Thoracic aorta (tissue), 2 donors: ENCODE data around the gene PTGIS. TPM values are rescaled to one million over a fixed set of nuclear protein-coding genes. Genes with fewer than 3 reads are reported as not detected.

Experiments
- ATAC-seq: fragments of 150-250 bp; one replicate; pipeline ENCODE4 v1.8.0; 2017; ENCODE audit warnings: low read depth; ENCODE audit not compliant: insufficient number of reproducible peaks, low FRiP score
- DNase-seq: peaks from one replicate; pipeline ENCODE4 v3.0.0-alpha.2; 2020; ENCODE audit warnings: low spot score
- H3K27ac ChIP-seq, 2 donors: fragments of 200-600 bp; sonication (generic); 1 replicate in 1 of 2; 2 replicates in 1 of 2; pipeline ENCODE4 v1.5.1; 2016; ENCODE audit warnings: mild to moderate bottlenecking in 2 of 2, moderate library complexity in 2 of 2
- H3K27me3 ChIP-seq: fragments of 200-600 bp; sonication (generic); replicated peaks from 2 replicates; pipeline ENCODE4 v1.6.0; 2016; ENCODE audit warnings: mild to moderate bottlenecking; ENCODE audit not compliant: insufficient read depth
- H3K36me3 ChIP-seq: fragments of 200-600 bp; sonication (generic); one replicate; pipeline ENCODE4 v1.5.1; 2016
- H3K4me1 ChIP-seq, 2 donors: fragments of 200-600 bp; sonication (generic); 1 replicate in 1 of 2; 2 replicates in 1 of 2; pipeline versions ENCODE4 v1.5.1 to v1.6.0; 2016; ENCODE audit warnings: low read depth in 2 of 2, mild to moderate bottlenecking in 1 of 2; ENCODE audit not compliant: control insufficient read depth in 1 of 2
- H3K4me3 ChIP-seq: fragments of 200-600 bp; sonication (generic); 2 replicates; pipeline ENCODE4 v1.5.1; 2016; ENCODE audit warnings: mild to moderate bottlenecking
- H3K9me3 ChIP-seq: fragments of 200-600 bp; sonication (generic); 2 replicates; pipeline ENCODE4 v1.5.1; 2016
- total RNA-seq, 2 donors: library from RNA; depleted of rRNA; stranded (reverse); fragments of >200 nt; gene quantifications; one replicate each; pipeline versions ENCODE4 v1.1.0 to v1.2.3, GENCODE V29; 2016
- TF ChIP-seq, protein P1 (sequence below): fragments of 200-600 bp; sonication (generic); IDR thresholded peaks from one replicate; pipeline ENCODE4 v1.5.1; 2019; ENCODE audit warnings: antibody characterized with exemption

PTGIS gene
- total RNA-seq, 2 donors from 2014 or later = 397 to 465 TPM

DNA sequence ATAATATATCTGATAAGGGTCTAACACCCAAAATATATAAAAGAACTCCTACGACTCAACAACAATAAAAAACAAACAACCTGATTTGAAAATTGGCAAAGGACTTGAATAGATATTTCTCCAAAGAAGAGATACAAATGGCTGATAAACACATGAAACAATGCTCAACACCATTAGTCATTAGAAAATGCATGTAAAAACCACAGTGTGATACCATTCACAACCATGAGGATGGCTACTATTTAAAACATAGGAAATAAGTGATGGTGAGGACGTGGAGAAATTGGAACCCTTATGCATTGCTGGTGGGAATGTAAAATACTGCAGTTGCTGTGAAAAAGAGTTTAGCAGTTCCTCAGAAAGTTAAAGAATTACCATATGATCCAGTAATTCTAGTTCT is 41.4 kb downstream of the PTGIS start:
- H3K27ac ChIP-seq = peak overlapping the region; percentile 77 to 80
- DNase-seq = no peak

DNA sequence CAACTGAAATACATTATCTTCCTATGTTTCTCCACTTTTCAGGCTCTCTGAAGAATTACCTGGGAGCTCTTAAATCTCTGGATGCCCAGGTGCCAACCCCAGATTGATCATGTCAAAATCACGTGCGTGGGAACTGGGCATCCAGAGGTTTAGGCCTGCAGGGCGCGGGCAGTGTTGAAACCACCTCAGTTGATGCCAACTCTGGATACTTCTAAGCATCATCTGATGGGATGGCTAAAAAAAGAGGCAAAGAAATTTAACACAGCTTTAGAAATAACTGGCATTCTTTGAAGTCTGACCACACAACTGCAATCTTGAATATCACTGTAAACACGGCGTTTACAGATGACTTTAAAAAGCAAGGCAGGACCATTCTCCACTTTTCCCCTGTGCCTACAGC is 41.9 kb downstream of the PTGIS start:
- H3K4me3 ChIP-seq = no peak overlapping the region
- peaks cover 49% of the 10 kb centered on the region for H3K36me3 ChIP-seq
- peak overlapping the region; percentile 57 to 80 for H3K27ac ChIP-seq
- H3K4me1 ChIP-seq = peaks cover 32 to 79% of the 10 kb centered on the region in 2 donors
- TF ChIP-seq, protein P1, sequence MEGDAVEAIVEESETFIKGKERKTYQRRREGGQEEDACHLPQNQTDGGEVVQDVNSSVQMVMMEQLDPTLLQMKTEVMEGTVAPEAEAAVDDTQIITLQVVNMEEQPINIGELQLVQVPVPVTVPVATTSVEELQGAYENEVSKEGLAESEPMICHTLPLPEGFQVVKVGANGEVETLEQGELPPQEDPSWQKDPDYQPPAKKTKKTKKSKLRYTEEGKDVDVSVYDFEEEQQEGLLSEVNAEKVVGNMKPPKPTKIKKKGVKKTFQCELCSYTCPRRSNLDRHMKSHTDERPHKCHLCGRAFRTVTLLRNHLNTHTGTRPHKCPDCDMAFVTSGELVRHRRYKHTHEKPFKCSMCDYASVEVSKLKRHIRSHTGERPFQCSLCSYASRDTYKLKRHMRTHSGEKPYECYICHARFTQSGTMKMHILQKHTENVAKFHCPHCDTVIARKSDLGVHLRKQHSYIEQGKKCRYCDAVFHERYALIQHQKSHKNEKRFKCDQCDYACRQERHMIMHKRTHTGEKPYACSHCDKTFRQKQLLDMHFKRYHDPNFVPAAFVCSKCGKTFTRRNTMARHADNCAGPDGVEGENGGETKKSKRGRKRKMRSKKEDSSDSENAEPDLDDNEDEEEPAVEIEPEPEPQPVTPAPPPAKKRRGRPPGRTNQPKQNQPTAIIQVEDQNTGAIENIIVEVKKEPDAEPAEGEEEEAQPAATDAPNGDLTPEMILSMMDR = no peak
- H3K9me3 ChIP-seq = no peaks in the 10 kb centered on the region
- ATAC-seq (no peak), DNase-seq (no peak)
- H3K27me3 ChIP-seq = no peaks in the 10 kb centered on the region

More for the DNA sequence above, 41.4 kb downstream of the PTGIS start:
- no peaks in the 10 kb centered on the region for H3K27me3 ChIP-seq
- H3K36me3 ChIP-seq = peaks cover 45% of the 10 kb centered on the region
- no peaks in the 10 kb centered on the region for H3K9me3 ChIP-seq
- no peak overlapping the region for H3K4me3 ChIP-seq
- peaks cover 32 to 74% of the 10 kb centered on the region in 2 donors for H3K4me1 ChIP-seq
- TF ChIP-seq, protein P1 = no peak
- ATAC-seq = no peak

DNA sequence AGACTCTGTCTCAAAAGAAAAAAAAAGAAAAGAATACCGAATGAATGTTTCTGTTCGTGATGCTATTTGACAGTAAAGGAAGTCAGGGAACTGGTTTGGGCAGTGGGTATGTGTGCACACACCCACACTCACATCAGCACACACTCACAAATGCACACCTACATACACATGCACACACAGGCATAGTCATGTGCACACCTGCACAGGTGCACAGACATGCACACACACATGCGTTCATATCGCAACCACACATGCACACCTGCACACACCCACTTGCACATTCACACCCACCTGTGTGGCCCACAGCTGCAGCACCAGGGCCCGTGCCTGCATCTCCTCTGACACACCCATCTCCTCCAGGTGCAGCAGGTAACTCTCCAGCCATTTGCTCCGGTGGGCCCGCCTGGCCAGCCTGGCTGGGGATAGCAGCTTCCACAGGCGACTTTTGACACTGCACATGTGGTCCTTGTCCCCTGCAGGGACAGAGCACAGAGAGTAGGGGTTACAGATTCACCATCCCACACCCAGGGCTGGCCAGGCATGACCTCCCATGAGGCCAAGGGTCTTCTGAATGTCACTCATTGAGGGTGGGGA is 44.1 kb downstream of the PTGIS start:
- no peak for ATAC-seq
- Histone ChIP-seq H3K4me1 (peaks cover 29 to 74% of the 10 kb centered on the region in 2 donors), H3K36me3 (peaks cover 43% of the 10 kb centered on the region), H3K27me3 (no peaks in the 10 kb centered on the region), H3K9me3 (no peaks in the 10 kb centered on the region), H3K27ac (peak overlapping the region; percentile 50 to 62), H3K4me3 (no peak overlapping the region)
- TF ChIP-seq, protein P1 = no peak
- DNase-seq = no peak

DNA sequence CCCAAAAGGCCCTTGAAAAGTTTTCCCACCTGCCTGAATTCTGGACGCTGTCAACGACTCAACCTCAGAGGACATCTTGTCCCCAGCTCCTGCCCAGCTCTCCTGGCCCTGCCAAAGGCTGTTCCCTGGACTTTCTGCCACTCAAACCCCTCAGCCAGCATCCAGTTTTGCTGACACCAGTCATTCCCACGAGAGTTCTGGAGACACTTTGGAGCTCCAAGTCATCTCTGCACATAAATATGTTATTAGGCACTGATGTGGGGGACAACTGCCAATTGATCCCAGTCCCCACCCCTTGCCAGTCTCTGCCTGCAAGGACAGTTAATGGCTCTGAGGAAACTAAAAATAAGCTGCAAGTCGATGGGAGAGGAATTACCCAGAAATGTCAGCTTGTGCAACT is 46.6 kb downstream of the PTGIS start:
- peak overlapping the region; percentile 50 to 62 for H3K27ac ChIP-seq
- TF ChIP-seq, protein P1 = no peak
- no peaks in the 10 kb centered on the region for H3K9me3 ChIP-seq
- no peak for ATAC-seq
- H3K4me1 ChIP-seq = peaks cover 13 to 59% of the 10 kb centered on the region in 2 donors
- DNase-seq = no peak
- H3K36me3 ChIP-seq = peaks cover 52% of the 10 kb centered on the region
- no peaks in the 10 kb centered on the region for H3K27me3 ChIP-seq
- H3K4me3 ChIP-seq = no peak overlapping the region

DNA sequence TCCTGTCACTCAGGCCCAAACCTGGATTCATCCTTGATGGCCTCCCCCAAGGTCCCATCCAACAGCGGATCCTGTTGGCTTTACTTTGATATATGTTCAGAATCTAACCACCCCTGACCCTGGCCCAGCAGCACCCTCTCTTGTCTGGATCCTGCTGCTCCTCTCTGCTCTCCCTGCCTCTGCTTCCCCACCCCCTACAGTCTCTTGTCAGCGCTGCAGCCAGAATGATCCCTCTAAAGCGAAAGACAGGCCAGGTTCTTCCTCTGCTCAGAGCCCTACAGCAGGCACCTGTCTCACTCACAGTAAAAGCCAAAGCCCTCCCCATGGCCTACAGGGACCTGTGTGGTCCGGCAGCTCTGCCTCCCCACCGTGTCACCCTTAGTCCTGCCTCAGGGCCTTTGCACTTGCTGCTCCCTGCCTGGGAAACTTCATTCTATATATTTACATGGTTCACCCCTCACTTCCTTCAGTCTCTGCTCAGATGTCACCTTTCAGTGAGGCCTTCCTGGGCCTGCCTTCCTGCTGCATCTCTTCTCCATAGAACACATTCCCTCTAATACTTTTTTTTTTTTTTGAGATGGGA is 48.1 kb downstream of the PTGIS start:
- Histone ChIP-seq H3K36me3 (peaks cover 55% of the 10 kb centered on the region), H3K4me1 (peaks cover 8 to 56% of the 10 kb centered on the region in 2 donors), H3K27me3 (no peaks in the 10 kb centered on the region), H3K4me3 (no peak overlapping the region), H3K27ac (peak overlapping the region; percentile 50 to 62), H3K9me3 (no peaks in the 10 kb centered on the region)
- DNase-seq (no peak), ATAC-seq (no peak)
- TF ChIP-seq, protein P1 = no peak
